ENCODE results near the gene DPH6.

DNA sequence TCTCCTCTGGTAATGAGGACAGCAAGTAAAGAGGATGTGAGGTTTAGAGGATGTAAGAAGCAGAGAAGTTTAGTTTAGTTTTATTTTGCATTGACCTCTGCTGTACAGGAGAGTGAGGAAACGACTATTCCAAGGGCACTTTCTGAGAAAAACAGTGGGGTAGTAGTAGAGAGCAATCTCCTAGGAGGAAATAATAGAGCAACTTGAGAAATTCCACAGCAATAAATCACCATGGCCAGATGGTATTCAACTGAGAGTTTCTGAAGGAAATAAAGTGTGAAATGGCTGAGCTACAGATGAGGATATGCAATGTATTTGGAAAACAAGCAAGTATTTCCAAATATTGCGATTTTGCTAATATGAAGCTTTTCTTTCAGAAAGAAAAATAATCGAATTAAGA lies 118.9 kb downstream of the DPH6 start:
- TF ChIP-seq POLR2AphosphoS5 (IDR thresholded peaks at IDR 0.05; ENCODE audit: low read depth, low read length), result no peak
- TF ChIP-seq POLR2A (IDR thresholded peaks at IDR 0.05; ENCODE audit: low read depth, low read length), result no peak
- TF ChIP-seq TAF1 (IDR thresholded peaks at IDR 0.05; ENCODE audit: borderline replicate concordance, low read depth, low read length), result no peak

Data from GM12892 (cell line).